EL (cell line): Measurements from ENCODE around the gene DRC1.
A peak's percentile ranks its signal among the peaks of the same experiment; 100 is the strongest.

Experiments used
- DNase-seq: peaks from one replicate; pipeline ENCODE4 v3.0.0-alpha.2; 2016

DRC1 gene

GRCh38 chr2:26480566-26481423, 79.1 kb downstream of the DRC1 start:
- DNase-seq, result no peak

- DNase-seq, result no peak
Measured at GRCh38 chr2:26481706-26482105, 80.0 kb downstream of the DRC1 start.

GRCh38 chr2:26482211-26483026, 80.7 kb downstream of the DRC1 start:
- DNase-seq, result no peak

- DNase-seq, result no peak
Measured at GRCh38 chr2:26483027-26483326, 81.3 kb downstream of the DRC1 start.

DNA sequence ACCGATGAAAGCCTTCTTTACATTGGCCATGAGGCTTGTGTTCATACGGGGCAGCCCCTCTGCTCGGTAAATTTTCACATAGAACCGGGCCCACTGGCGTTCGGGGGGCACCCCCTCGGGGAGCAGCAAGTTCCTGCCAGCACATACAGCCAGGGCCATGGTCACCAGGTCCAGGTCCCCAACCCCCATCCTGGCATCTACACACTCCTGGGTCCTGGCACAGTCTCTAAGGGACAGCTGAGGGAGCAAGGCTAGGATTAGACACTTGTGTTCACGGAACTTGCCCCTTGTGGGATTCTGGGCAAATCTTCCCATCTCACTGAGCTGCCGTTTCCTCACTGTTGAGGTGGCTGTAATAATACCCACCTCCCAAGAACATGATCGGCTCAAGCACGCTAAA, 81.8 kb downstream of the DRC1 start:
- DNase-seq, result no peak

DNA sequence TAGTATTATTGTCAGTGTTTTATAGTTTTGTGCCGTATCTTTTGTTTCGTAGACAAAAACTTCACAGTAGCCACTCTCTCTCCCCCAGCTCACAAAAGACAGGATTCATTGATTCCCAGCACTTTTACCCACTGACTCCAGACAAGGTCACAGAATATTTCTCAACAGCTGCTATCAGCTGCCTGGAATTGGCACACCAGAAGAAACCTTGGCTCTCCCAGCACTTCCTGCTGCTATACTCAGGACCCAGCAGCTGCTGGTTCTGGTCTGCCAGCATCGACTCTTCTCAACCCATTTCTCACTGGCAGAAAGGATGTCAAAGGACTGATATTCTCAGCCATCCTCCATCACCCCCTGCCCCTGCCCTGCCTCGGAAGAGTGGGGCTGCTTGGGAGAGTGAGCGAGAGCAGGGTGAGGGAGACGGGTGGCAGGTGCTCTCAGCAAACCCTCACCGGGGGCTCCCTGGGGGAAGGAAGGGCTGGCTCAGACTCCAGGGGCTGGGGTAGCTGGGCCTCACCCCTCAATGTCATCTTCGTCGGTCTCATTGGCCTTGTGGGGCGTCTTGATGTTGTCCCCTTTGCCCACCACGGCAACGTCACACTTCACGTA, 82.3 kb downstream of the DRC1 start:
- no peak for DNase-seq

- DNase-seq, result no peak
Measured at GRCh38 chr2:26484579-26484978, 82.9 kb downstream of the DRC1 start.

DNA sequence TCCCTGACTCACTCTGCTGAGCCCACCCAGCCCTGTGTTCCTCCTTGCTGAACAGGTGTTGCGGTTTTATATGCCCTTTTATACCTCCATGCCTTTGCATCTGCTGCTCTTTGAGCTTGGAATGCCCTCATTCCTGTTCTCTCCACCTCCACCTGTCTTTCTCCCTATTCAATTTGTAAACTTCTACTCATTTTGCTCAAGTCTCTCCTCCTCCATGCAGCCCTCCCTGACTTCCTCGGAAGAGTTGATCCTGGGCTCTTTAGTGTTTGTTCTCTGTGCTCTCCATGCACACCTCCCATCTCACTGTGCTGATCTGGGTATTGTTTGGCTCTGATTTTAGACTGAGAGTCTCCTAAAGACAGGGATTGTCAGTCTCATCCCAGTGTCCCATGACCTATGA, 83.4 kb downstream of the DRC1 start:
- no peak for DNase-seq

DNA sequence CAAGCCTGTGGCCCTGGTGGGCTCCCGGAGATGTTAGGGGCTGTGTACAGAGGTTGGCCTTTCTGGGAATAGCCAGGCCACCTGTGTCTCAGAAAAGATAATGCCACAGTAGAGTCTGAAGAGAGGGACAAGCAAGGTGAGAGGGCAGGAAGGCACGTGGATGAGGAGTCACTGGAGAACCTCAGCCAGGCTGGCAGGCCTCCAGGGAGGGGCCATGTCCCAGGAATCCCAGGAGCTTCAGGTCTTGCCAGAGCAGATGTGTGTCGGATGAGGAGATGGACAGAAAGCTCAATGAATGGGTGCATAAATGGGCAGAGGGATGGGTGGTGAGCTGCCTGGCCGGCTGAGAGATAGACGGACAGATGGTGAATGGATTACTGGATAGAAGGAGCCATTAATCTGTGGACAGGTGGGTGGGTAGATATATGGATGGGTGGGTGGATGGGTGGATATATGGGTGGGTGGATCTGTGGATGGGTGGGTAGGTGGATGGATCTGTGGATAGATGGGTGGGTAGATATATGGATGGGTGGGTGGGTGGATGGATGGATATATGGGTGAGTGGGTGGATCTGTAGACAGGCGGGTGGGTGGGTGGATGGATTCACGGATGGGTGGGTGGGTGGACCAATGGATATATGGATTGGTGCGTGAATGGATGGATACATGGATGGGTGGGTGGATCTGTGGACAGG, 84.2 kb downstream of the DRC1 start:
- no peak for DNase-seq

GRCh38 chr2:26486789-26487188, 85.1 kb downstream of the DRC1 start:
- DNase-seq, result no peak

DNA sequence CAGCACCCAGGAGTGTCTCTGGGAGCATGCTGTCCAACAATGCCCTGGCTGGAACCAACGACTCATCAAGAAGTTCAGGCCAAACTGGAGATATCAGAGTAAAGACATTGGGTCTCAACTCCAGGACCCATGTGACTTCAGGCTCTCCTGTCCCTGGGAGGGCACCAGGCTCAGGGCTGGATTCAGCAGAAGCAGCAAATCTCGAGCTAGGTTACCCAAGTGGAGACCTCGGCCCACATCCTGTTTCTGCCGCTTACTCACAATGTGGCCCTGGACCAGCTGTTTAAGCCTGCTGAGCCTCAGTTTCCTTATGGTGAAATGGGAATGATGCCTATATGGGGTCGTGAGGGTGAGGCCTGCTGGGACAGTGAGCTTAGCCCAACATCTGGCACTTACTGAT, 85.5 kb downstream of the DRC1 start:
- DNase-seq, result no peak

DNA sequence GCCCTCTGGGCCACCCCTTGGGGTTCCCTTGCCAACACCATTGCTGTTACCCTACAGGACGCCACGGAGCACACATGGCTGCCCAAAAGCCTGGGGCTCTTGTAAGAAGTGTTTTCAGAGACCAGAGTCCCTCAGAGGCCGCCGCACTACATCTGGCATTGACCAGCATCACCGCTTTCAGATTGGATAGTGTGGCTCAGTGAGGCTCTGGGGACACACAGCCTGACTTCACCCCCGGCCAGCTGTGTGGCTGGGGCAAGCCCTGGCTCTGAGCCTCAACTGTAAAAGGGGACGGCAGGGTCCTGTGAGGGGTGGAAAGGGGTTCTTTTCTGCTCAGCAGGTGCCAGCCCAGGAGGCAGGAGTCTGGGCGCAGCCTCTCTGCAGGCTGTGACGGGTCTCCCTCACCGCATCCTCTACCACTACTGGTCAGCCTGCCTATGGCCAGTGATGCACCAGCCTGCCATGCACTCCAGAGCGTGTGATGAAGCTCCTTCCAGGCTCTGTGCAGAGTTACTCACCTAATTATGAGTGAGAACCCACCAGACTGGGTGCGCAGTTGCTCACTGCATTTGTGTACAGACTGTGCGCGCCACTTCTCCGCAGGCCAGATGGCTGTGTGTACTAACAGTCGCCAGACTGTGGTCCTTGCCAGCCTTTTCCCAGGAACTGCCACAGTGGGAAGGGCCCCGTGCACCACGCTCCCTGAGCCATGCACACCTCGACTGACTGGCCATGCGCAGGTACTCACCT, 86.9 kb downstream of the DRC1 start:
- no peak for DNase-seq

- no peak for DNase-seq
Measured at GRCh38 chr2:26489213-26489850, 87.6 kb downstream of the DRC1 start.

DNA sequence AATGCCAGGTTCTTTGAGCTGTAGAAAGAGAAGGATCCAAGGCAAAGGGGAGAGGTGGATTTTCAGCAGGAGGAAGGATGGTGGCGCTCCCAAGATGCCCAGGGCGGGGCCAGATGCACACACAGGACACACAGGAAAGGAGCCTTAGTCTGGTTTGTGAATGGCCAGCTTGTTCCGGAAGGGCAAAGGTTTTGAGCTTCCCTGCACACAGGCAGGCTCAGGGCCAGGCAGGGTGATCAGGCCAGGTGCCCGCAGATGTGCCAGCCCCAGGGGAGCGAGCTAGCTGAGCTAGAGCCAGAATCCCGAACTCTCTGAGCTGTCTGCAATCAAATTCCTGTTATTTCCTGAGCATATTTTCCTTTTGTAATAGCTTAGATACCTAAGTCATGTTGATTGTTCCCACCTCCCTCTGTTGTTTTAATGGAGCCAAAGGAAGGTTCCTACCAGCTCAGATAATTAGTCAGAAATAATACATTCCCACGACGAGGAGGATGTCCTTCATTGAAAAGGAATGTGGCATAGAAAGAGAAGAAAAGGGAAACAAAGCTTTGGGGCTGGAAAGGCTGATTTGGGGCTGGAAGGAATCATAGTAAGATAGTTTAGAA, 89.9 kb downstream of the DRC1 start:
- DNase-seq, result peak; percentile 8

DNA sequence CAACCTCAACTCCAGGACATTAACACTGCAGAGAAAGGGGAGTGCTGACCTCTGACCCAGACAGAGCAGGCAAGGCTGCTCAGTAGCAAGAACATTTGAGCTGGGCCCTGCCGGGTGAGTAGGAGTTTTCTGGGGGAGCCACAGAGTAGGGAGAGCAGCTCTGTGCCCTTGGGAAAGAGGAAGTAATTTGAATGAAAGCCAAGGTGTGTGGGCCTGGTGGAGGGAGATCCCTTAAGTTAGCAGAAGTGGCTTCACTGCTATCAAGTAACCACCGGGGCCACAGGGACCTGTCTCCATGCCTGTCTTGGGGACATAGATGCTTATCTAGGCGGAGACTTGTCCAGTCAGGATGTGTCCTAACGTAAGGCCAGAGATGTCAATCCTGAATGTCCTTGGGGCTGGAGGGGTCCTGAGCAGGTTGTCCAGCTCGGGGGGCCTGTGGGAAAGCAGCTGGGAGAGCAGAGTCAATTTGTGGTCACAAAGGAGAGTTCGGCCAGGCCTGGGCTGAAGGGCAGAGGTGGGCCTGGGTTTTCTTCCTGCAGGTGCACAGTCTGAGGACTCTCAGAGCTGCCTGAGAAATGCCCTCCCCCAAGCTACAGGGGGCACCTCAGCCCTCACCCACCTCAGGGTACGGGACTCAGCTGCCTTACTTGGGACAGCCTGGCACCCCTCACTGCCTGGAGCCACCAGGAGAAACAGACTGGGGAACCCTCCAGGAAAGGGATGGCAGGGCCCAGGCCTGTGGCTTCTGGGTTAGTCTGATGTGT, 91.2 kb downstream of the DRC1 start:
- DNase-seq, result no peak

DNA sequence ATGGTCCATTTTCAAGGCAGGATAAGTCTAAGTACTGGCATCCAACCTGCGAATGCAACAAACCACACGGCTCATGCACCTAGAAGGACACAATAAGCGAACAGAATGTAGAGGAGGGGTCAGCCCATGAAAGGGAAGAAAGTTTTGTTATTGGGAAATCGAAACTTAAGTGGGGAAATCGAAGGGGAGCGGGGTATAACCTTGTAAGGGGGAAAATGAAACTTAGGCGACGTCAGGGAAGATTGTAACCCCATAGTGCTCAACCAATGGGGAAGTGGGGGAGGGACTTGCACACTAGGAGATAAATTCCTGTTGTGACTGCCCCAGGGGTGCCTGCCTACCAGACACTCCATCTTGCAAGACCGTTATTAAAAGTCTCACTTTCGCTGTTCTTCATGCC, 91.8 kb downstream of the DRC1 start:
- no peak for DNase-seq

GRCh38 chr2:26494199-26494598, 92.5 kb downstream of the DRC1 start:
- no peak for DNase-seq

DNA sequence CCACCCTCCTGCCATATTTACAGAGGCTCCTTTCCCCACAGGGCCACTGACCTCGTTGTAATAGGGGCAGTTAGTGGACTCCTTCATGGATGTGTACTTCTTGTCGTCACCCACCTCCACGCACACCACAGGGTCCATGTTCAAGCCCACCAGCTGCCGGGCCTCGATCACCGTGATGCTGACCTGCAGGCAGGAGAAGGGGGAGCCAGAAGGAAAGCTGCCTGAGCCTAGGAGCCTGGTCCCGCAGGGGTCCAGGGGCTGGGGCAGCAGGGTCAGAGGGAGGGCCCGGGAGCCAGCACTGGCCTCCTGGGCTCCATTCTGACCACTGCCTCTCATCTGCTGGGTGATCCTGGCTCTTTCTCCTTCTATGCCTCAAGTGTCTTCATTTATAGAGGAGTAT, 93.2 kb downstream of the DRC1 start:
- DNase-seq, result no peak

DNA sequence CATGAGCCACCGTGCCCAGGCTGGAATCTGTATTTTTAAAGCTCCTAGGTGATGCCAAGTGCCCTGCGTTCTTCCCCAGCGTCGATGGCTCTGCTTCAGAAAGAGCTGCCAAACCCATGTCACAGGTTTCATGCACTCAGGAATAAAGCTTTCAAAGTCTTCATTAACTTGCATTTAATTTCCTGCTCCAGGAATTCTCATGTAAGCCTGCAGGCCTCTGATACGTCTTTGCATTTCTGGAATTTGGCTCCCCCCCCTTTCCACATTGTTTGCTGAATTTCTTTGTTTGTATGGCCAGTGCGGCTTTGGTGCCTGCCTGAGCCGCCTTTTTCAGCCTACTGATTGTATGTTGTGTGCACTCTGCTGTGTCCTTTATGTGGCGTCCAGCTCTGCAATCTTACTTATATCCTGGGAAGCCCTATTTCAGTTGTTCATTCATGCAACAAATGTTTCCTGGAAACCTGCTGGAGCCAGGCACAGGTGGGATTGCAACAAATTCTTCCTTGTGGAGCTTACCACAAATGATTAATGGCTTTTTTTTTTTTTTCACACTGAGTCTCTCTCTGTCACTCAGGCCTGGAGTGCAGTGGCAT, 94.1 kb downstream of the DRC1 start:
- DNase-seq, result no peak

GRCh38 chr2:26500406-26500805, 98.7 kb downstream of the DRC1 start:
- no peak for DNase-seq
